Kasumi-1 (cell line): ENCODE results near the gene CD81.

Experiments used
- DNase-seq, 2 experiments: peaks; one replicate each; lab custom pipeline; 2025; lab: John Stamatoyannopoulos, UW

The CD81 gene

DNA sequence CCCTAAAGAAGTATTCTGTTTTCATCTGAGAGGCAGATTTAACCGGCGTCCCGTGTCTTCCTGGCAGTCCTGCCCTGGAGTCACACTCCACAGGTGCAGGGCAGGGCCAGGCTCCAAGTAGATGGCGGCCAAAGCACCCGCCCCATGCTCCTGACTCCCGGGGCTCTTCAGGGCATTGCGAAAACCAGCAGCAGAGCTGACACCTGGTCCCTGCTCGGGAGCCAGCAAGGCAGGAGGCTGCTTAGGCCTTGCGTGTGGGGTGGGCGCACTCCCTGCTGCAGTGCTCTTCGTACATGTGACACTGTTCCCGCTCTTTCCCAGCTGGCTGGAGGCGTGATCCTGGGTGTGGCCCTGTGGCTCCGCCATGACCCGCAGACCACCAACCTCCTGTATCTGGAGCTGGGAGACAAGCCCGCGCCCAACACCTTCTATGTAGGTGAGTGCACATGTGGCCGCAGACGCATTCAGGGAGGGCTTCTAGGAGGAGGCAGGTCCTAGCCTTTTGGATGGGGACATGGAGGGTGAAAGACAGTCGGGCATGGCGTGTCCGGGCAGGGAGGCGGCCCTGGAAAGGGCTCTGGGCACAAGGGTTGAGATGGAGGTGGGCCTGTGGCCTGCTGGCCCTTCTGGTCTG is 13.1 kb downstream of the CD81 start:
- no peak for DNase-seq

DNA sequence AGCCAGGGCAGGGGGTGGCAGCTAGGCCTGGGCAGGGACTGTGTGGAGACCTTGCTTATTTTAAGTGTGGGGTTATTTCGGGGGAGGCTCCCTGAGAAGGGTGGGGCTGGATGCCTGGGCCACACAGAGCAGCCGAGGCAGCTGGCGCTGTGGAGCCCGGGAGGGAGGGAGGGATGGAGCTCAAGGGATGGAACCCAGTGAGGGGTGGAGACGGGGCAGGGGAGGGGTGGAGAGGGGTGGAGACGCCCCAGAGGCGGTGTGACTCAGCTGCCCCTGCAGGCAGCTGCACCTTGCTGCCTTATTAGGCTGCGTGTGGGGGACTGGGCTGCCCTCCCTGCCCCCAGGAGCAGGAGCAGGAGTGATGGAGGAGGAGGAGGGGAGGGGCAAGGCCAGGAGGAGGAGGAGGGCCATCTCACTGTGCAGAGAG is 13.6 kb downstream of the CD81 start:
- DNase-seq, result no peak

DNA sequence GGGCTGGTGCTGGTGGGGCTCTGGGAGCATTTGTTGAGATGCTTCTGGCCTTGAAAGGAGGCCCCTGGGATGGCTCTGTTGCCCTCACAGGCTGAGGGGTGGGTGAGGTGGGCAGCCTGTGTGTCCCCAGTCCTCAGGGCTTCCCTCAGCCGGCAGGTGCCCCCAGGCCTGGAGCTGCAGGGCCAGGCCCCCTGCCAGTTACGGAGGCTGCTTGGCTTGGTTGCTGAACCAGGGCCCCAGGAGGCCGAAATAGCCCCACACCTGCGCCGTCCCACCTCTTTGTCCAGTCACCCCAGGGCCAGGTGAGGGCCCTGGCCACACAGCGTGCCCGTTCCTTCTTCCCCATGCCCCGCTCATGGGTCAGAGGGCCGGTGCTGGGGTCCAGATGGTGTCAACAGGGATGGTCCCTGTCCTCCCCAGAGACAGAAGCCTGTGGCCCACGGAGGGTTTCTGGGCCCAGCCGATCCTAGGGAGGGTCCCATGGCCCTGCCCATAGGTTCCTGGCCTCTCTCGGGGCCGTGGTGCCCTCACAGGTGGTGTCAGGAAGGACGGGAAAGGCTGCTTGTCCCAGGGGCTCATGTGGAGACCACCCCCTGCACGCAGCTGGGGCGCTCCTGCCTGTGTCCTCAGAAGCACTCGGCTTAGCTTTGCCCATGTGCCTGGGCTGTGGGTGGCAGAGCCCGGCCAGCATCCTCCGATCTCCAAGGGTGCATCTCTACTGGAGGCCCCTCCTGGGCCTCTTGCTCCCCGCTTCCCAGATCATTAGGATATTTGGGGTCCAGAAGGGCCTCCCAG is 14.3 kb downstream of the CD81 start:
- DNase-seq, result no peak

DNA sequence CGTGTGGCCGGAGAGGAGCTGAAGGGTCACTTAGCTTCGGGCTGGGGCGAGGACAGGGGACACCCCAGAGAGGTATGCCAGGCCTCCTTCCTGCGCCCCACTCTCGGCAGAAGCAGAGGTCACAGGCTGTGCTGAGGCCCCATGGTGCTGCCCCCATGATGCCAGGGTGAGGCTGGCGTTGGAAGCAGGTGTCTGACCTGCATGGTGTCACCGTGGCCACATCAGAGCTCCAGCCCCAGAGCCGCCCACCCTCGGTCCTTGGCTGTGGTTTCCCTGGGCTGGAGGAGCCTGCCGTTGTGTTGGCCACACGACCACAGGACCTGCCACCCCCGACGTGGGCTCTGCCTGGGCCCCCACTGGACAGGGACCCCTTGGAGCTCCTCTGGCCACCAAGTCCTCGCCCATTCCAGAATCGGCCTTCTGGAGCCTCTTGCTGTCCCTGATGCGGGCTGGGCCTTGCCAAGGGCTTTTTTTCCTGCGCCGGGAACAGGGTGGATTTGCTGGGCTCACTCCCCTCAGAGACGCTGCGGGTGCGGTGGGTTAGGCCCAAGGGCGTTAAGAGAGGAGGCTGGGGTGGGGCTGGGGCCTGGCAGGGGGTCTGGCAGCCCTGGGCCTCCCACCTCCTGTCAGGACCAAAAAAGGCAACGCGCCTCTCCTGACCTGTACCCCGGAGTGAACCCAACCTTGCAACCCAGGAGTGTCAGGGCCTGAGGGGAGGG is 15.3 kb downstream of the CD81 start:
- no peak for DNase-seq

DNA sequence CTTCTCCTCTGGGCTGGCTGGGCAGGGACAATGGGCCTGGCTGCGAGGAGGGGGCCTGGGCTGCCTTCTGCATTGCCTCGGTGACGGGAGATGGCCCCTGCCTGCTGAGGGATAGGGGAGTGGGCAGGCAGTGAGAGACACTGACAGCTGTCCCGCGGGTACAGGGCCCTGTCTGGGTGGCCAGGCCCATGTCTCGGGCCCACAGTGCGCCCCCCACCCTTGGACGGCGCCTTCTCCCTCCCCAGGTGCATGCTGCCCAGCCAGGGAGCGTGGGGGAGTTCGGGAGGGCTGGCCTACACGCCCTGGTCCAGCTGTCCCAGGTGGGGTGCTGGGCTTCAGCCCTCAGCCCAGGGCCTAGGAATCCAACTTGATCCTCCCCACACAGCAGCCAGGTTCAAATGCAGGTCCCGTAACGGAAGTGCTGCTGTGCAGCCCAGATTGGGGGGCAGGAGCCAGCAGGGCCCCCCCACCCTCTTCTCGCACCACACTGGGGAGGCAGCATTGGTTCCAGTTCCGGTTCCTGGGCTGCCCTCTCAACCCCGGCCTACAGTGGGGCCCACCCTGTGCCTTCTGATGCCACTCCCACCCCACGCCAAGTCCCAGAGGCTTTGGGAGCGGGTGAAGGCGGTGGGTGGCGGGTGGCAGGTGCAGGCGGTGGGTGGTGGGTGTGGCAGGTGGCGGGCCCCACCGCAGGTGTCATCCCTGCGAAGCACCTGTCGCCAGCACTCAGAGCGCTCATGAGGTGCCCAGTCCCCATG is 16.2 kb downstream of the CD81 start:
- DNase-seq, result no peak

DNA sequence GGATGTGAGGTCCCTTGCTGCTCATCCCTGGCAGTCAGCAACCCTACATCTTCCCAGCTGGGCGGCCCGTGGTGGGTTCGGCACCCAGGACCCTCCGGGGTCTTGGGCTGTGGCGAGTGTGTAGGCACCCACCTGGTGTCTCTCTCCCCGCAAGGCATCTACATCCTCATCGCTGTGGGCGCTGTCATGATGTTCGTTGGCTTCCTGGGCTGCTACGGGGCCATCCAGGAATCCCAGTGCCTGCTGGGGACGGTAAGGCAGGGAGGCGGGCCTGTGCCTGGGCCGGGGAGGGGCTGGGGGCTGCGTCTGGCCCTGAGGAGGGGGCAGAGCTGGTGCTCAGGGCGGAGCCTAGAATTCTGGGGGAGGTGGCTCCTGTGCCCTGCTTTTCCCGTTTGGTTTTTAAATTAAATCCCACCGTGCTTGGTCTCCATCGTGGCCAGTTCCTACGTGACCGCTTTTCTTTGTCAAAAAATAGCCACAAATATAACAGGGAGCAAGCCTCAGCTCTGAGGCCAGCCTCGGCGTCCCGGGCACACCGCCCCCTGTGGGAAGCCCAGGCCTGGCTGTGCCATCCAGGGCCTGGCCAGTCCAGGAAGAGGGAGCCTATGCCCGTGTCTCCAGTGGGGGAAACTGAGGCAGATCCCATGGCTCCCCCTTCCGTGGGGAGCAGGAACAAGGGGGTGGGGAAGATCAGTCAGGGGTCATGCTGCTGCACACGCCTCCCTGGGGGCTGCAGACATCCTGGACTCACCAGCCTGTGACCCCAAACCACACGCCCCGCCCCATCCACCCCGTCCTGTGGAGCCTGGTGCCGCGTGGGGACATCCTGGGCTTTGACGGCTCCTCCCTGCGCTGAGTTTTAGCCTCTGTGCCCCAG is 17.1 kb downstream of the CD81 start:
- no peak for DNase-seq

DNA sequence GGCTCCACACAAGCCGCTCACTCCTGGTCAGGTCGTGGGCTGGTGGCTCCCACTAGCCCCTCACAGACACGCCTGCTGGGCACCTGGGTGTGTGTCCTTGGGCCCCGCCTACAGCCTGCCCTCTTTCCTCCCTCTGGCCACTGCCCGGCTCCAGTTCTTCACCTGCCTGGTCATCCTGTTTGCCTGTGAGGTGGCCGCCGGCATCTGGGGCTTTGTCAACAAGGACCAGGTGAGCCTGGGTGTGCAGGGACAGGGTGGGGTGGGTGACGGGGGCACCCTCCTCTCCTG is 17.7 kb downstream of the CD81 start:
- DNase-seq, result no peak

DNA sequence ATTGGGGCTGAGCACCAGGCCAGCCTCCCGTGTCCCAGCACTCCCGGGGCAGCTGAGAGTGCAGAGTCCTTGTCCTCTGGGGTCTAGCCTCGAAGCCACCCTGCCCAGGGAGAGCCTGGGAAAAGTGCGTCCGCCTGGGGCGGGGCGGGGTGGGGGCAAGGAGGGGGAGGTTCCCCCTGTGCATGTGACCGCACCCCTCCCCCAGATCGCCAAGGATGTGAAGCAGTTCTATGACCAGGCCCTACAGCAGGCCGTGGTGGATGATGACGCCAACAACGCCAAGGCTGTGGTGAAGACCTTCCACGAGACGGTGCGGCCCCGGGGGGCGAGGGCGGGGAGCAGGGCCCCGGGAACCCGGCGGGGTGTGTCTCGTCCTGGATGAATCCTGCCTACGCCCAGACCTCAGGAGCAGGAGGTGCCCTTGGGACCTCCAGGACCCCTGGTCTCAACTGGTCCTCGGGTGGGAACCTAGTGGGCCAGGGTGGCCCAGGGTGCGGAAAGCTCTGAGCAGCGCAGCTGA is 18.2 kb downstream of the CD81 start:
- DNase-seq, result no peak

DNA sequence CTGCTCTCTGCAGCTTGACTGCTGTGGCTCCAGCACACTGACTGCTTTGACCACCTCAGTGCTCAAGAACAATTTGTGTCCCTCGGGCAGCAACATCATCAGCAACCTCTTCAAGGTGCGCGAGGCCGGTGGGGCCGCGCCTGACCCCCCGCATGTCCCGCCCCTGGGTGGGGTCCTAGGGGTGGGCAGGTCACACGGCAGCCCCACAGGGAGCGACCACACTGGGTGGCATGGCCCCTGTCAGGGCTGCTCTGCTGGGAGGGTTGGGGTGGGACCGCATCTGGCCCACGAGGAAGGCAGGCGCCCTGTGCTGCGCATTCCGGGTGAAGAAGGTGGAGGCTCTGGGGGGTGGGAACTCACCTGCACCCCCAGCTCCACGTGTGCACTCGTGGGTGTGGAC is 18.7 kb downstream of the CD81 start:
- no peak for DNase-seq

DNA sequence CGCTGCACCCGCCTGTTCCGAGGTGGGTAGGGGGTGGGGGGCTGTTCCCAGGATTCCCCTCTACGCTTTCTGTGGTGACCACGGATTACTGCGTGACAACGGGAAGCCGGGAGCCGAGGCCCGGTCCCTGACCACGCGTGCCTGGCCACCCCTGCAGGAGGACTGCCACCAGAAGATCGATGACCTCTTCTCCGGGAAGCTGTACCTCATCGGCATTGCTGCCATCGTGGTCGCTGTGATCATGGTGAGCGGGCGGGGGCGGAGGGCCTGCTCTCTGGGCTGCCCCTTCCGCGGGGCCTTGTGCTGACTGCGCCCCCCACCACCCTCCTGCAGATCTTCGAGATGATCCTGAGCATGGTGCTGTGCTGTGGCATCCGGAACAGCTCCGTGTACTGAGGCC is 19.4 kb downstream of the CD81 start:
- no peak for DNase-seq

DNA sequence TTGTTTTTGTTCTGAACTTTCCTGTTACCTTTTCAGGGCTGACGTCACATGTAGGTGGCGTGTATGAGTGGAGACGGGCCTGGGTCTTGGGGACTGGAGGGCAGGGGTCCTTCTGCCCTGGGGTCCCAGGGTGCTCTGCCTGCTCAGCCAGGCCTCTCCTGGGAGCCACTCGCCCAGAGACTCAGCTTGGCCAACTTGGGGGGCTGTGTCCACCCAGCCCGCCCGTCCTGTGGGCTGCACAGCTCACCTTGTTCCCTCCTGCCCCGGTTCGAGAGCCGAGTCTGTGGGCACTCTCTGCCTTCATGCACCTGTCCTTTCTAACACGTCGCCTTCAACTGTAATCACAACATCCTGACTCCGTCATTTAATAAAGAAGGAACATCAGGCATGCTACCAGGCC is 19.9 kb downstream of the CD81 start:
- no peak for DNase-seq

DNA sequence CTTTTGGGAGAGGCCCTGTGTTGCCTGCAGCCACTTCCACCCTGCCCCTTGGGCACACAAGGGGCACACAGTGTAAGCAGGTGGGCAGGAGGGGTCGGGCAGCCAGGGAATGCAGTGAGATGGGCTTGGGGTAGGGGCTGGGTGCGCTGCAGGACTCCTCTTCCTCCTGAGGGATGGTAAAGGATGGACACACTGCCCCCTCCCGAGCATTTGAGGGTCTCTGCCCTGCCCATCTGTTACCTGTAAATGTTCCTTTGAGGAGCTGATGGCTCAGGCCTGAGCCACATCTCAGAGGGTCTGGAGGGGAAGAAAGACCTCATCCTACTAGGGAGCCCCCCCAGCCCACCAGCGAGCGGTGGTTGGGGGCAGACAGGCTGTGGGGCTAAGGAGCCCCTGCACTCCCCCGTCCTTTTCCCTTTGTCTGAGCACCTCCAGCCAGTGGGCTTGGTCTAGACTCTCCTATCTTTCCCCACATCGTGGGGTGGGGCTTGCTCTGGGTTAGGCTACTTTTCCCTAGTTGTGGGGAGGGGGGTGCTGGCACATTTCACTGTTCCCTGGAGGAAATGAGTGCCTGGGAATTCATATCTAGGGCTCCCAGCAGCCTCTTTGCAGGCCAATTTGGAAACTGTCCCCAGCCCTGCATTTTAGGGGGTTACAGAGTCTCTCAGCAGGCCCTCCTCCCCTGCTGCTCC is 21.7 kb downstream of the CD81 start:
- DNase-seq, result no peak

DNA sequence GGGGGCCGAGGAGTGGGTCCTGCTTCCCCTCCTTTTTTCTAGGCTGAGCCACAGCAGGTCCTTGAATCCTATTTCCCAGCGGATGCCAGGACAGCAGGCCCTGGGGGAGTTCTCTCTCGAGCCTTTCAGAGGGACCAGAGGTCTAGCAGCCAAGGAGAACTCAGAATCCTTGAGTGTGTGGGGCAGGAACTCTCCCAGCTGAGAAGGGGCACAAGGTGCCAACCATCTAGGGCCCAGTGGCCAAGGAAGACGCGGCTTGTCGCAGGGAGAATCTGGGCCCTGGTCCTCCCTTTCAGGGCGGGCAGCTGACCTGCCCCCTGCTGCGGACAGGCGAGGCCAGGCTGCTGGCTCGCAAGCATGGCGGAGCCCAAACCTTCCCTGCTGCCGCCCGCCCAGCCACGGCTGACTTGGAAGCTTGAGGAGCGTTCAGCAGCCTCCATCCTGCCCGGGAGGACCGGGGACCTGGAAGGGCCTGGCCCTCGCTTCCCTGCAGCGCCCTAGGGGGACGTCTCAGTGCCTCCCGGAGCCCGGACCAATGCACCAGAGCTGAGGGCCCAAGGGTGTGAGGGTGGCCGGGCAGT is 22.5 kb downstream of the CD81 start:
- DNase-seq, result no peak

DNA sequence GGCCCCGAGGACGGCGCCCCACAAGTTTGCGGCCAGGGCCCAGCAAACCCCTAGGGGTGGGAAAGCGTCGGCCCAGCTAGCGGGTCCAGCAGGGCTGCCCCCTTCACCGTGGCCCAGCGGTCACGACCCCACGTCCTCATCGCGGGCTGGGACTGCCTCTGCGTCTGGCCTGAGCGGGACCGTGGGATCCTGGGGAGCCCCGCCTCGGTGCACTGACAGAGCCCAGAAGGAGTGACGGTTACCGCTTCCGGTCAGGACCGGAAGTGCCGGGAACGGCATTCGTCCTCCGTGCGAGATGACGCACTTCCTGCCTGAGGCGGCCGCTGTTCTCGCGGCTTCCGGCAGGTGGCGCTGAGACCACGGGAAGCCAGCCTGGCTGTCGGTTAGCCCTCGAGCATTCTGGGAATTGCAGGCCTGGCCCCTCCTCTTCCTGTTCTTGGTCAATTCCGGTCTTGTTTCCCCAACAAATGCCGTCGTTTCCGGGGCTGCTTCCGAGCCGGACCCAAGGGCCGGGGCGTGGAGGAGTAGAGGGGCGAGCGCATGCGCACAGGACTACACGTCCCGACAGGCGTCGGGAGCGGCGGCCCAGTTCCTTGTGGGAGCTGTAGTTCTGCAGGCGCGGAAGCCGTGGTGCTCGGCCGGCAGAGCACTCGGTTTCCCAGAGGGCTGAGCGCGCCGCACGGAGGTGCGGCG is 23.1 kb downstream of the CD81 start, which contains the start of gene TSSC4:
TSS of gene TSSC4 (plus strand) at position 682 of the 693 bp plus-strand sequence. CDS start 1,884 bp downstream, outside the sequence.
- DNase-seq, result peak; percentile 99 to 100

DNA sequence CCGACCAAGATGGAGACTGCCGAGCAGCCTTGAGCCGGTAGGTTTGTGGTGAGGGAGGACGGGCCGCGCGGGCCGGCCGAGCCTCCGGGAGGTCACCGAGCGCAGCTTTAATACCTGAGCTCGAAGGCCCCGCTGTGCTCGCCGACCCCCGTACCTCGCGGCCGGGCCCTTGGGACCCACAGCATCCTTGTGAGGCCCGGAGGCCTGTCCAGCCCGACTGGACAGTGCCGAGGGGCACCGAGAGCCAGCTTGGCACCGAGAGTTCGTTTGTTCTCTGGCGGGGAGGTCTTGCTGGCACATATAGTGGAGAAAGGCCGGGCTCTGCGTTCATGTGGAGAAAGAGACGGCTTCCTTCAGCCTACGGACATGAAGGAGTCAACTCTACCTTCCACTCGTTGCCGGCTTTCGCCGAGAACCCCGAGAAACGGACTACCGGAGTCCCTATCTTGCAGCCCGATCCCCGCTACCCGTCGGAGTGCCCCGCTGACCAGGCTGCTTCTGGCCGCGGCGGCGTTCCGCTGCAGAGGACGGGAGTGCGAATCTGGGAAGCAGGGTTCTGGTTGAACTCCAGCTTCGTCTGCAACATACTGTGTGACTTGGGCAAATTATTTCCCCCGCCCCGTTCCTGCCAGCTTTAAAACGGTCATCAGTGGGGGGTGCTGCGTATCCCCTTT is 23.8 kb downstream of the CD81 start:
- DNase-seq, result no peak

DNA sequence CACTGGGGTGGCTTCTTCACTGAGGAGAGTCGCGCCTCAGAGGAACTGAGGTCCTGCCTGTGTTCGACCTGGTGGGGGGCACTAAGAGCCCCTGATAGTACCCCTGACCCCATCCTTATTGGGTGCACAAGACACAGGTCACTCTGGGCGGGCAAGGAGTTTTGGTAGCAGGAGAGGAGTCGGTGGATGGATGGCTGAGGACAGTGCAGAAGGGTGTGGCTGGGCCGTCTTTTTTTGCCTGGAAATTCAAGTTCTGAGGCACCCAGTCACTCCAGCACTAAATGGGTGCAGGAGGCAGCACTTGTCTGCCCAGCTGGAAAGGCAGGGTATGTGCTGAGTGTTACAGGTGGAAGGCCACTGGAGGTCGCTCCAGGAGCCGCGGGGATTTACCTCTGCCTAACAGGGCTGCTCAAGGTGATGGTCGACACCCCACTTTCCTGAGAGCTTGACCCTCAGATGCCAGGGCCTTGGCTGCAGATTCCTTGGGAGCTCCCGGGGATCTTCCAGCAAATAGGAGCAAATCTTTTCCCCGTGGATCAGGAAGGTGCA is 24.4 kb downstream of the CD81 start:
- DNase-seq, result no peak

DNA sequence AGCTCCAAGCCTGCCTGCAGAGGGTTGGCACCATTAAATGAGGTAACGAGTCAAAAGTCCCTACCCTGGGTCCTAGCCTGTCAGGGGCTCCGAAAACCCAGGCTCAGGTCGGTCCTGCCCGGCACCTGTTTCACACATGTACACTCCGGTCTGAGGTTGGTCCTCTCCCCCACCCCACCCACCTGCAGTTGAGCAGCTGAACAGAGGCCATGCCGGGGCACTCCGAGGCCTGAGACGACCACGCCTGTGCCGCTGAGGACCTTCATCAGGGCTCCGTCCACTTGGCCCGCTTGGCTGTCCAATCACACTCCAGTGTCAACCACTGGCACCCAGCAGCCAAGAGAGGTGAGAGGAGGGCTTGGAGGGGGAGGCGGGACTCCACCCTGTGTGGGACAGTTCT is 25.0 kb downstream of the CD81 start:
- DNase-seq, result no peak

DNA sequence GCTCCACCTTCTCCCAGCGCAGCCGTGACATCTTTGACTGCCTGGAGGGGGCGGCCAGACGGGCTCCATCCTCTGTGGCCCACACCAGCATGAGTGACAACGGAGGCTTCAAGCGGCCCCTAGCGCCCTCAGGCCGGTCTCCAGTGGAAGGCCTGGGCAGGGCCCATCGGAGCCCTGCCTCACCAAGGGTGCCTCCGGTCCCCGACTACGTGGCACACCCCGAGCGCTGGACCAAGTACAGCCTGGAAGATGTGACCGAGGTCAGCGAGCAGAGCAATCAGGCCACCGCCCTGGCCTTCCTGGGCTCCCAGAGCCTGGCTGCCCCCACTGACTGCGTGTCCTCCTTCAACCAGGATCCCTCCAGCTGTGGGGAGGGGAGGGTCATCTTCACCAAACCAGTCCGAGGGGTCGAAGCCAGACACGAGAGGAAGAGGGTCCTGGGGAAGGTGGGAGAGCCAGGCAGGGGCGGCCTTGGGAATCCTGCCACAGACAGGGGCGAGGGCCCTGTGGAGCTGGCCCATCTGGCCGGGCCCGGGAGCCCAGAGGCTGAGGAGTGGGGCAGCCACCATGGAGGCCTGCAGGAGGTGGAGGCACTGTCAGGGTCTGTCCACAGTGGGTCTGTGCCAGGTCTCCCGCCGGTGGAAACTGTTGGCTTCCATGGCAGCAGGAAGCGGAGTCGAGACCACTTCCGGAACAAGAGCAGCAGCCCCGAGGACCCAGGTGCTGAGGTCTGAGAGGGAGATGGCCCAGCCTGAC is 26.0 kb downstream of the CD81 start:
- DNase-seq, result no peak
